T-helper 2 cell treated with Interferon-gamma antibody and Interleukin-4, amounts not matched to agents 100 ng/mL and 5 ng/mL, for 36 hours (primary cell): ENCODE results near the gene DCANP1. TPM values are rescaled to one million over a fixed set of nuclear protein-coding genes. Genes with fewer than 3 reads are reported as not detected.

Source experiments
- total RNA-seq: library from RNA; stranded (reverse); gene quantifications from 2 replicates; pipeline ENCODE4 v1.2.3, GENCODE V29; 2022

The DCANP1 gene
- total RNA-seq, 1 donor from 2014 or later, result not detected

Other genes with a start within 250 kb of the DCANP1 start
- gene MACROH2A1, start 48.1 kb downstream of the DCANP1 start, total RNA-seq, result 315 and 325 TPM in 2 replicates
- not detected in 2 replicates for gene TIFAB, start 5.0 kb upstream of the DCANP1 start, total RNA-seq
- gene NEUROG1, start 88.6 kb upstream of the DCANP1 start, total RNA-seq, result not detected in 2 replicates
- gene CXCL14, start 131.6 kb upstream of the DCANP1 start, total RNA-seq, result not detected in 2 replicates